Bronchial epithelial cell (primary cell): ENCODE measurements around the gene ARHGAP4. TPM values are rescaled to one million over a fixed set of nuclear protein-coding genes. Genes with fewer than 3 reads are reported as not detected.

Source experiments
- DNase-seq: peaks from one replicate; pipeline ENCODE4 v3.0.0-alpha.2; 2010; ENCODE audit warnings: low read depth
- FAIRE-seq: peaks from 2 replicates; lab custom pipeline; 2011; peaks lifted over from hg19 to GRCh38; lab: Jason Lieb, UNC
- H3K27me3 ChIP-seq: 2 replicates; pipeline ENCODE4 v1.5.1; 2011; ENCODE audit warnings: low read length; ENCODE audit not compliant: control insufficient read depth, insufficient read depth
- H3K36me3 ChIP-seq: 2 replicates; pipeline ENCODE4 v1.5.1; 2011; ENCODE audit warnings: low read length; ENCODE audit not compliant: control insufficient read depth, insufficient read depth
- H3K4me3 ChIP-seq: 2 replicates; pipeline ENCODE4 v1.5.1; 2011; ENCODE audit warnings: mild to moderate bottlenecking, low read depth, low read length, control low read depth
- CTCF ChIP-seq: IDR thresholded peaks from 2 replicates; pipeline ENCODE4 v1.5.1; 2011; ENCODE audit warnings: mild to moderate bottlenecking, moderate library complexity, low read length, control low read depth, inconsistent platforms; ENCODE audit not compliant: insufficient read depth, severe bottlenecking
- total RNA-seq: library from RNA; depleted of rRNA; stranded (reverse); fragments of >200 nt; gene quantifications from 2 replicates; pipeline ENCODE4 v1.2.1, GENCODE V29; 2014

ARHGAP4 gene
- total RNA-seq, 1 donor from 2014 or later, result 0.79 TPM

DNA sequence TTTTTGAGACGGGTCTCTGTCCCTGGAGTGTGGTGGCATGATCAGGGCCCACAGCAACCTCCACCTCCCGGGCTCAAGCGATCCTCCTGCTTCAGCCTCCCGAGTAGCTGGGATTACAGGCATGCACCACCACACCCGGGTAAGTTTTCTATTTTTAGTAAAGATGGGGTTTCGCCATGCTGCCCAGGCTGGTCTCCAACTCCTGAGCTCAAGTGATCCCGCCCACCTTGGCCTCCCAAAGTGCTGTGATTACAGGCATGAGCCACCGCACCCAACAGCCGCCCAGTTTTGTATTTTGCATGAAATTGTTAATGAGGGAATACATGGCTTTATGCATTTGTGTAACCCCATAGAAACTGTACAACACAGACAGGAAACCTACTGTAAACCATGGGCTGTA, 2.8 kb upstream of the ARHGAP4 start:
- H3K4me3 ChIP-seq, result no peak overlapping the region
- no peak for DNase-seq
- no peaks in the 10 kb centered on the region for H3K27me3 ChIP-seq
- peaks cover 4% of the 10 kb centered on the region for H3K36me3 ChIP-seq
- no peak for TF ChIP-seq CTCF
- FAIRE-seq, result no peak

GRCh38 chrX:153927922-153928760, 2.1 kb upstream of the ARHGAP4 start:
- peak overlapping the region; percentile 53 for H3K4me3 ChIP-seq
- FAIRE-seq (no peak), DNase-seq (peak; percentile 90)
- no peak for TF ChIP-seq CTCF
- peaks cover 4% of the 10 kb centered on the region for H3K36me3 ChIP-seq
- no peaks in the 10 kb centered on the region for H3K27me3 ChIP-seq

- TF ChIP-seq CTCF, result no peak
- peak overlapping the region; percentile 53 for H3K4me3 ChIP-seq
- no peaks in the 10 kb centered on the region for H3K27me3 ChIP-seq
- peaks cover 4% of the 10 kb centered on the region for H3K36me3 ChIP-seq
- FAIRE-seq (no peak), DNase-seq (no peak)
Observed at GRCh38 chrX:153927672-153927921, 1.5 kb upstream of the ARHGAP4 start.

GRCh38 chrX:153926858-153927671, 1.0 kb upstream of the ARHGAP4 start:
- FAIRE-seq, result no peak
- DNase-seq, result no peak
- TF ChIP-seq CTCF, result no peak
- no peaks in the 10 kb centered on the region for H3K27me3 ChIP-seq
- peak overlapping the region; percentile 53 for H3K4me3 ChIP-seq
- peaks cover 4% of the 10 kb centered on the region for H3K36me3 ChIP-seq

DNA sequence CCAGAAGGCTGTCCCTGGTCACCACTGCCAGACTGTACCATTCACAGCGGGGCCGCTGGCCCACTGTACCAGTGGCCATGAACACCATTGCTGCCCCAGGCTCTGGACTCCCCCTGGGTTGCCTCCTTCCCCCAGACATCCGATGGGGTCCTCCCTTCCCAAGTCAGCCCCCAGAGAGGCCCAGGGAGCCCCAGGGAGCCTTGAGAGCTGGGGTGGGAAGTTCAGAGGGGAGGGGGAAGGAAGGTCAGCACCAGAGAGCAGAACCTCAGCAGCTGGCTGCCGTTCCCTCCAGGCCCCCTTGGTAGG, 441 bp upstream of the ARHGAP4 start:
- Histone ChIP-seq H3K27me3 (no peaks in the 10 kb centered on the region), H3K4me3 (no peak overlapping the region), H3K36me3 (peaks cover 4% of the 10 kb centered on the region)
- FAIRE-seq, result no peak
- no peak for DNase-seq
- no peak for TF ChIP-seq CTCF
